Panc1 (cell line): ENCODE measurements around the gene ARHGAP25. TPM values are rescaled to one million over a fixed set of nuclear protein-coding genes. Genes with fewer than 3 reads are reported as not detected.

Experiments used
- ATAC-seq: fragments of 200-7000 bp; cut with Tn5 transposase; 2 replicates; pipeline ENCODE4 v1.9.1; 2020; ENCODE audit warnings: mild to moderate bottlenecking, moderate library complexity
- BruUV-seq: library from RNA; stranded (reverse); fragments of 400-500 nt; replicated peaks from 2 replicates; lab custom pipeline; 2021; lab: Mats Ljungman, UMichigan
- CTCF ChIA-PET: fragments of 300-600 bp; sonication (Branson Sonifier 250); formaldehyde crosslinking; loops from one replicate; lab custom pipeline; 2022; ENCODE audit warnings: antibody characterized with exemption; lab: Charles Lee
- POLR2A ChIA-PET: fragments of 300-600 bp; sonication (Branson Sonifier 250); formaldehyde crosslinking; loops from one replicate; lab custom pipeline; 2022; ENCODE audit warnings: antibody characterized with exemption; lab: Charles Lee
- DNase-seq: peaks from one replicate; pipeline ENCODE4 v3.0.0-alpha.2; 2010; ENCODE audit warnings: low read depth, low spot score
- H3K27ac ChIP-seq: 2 replicates; pipeline ENCODE4 v1.5.1; 2011; ENCODE audit warnings: mild to moderate bottlenecking, low read length, inconsistent platforms
- H3K27me3 ChIP-seq: fragments of 200-500 bp; sonication (Bioruptor generic); 2 replicates; pipeline ENCODE4 v1.6.0; 2014; ENCODE audit warnings: low read length, inconsistent platforms; ENCODE audit not compliant: control insufficient read depth, insufficient read depth
- H3K36me3 ChIP-seq: fragments of 200-500 bp; sonication (Bioruptor generic); 2 replicates; pipeline ENCODE4 v1.5.1; 2014; ENCODE audit warnings: inconsistent platforms, mild to moderate bottlenecking, low read length, moderate library complexity; ENCODE audit not compliant: control insufficient read depth, insufficient read depth
- H3K4me1 ChIP-seq: 2 replicates; pipeline ENCODE4 v1.5.1; 2011; ENCODE audit warnings: inconsistent platforms, mild to moderate bottlenecking, low read length, moderate library complexity; ENCODE audit not compliant: control insufficient read depth, insufficient read depth
- H3K4me3 ChIP-seq, 2 experiments: 2 replicates each; pipeline ENCODE4 v1.5.1; 2011 to 2012; ENCODE audit warnings: low read depth in 2 of 2, low read length in 2 of 2, mild to moderate bottlenecking in 2 of 2, inconsistent platforms in 1 of 2, moderate library complexity in 1 of 2
- H3K9me3 ChIP-seq: fragments of 200-500 bp; sonication (Bioruptor generic); 2 replicates; pipeline ENCODE4 v1.5.1; 2014; ENCODE audit warnings: low read depth, mild to moderate bottlenecking, inconsistent platforms, low read length, moderate library complexity; ENCODE audit not compliant: control insufficient read depth, insufficient read depth
- POLR2AphosphoS5 ChIP-seq: IDR thresholded peaks from 2 replicates; pipeline ENCODE4 v1.6.1; 2012; ENCODE audit warnings: mild to moderate bottlenecking, low read depth, low read length, moderate library complexity
- REST ChIP-seq, 2 experiments: IDR thresholded peaks; 2 replicates each; pipeline ENCODE4 v1.6.1; 2011 to 2012; ENCODE audit warnings: low read depth in 2 of 2, control low read depth in 1 of 2, low read length in 1 of 2, mild to moderate bottlenecking in 1 of 2, moderate library complexity in 1 of 2; ENCODE audit not compliant: insufficient read depth in 1 of 2
- SIN3A ChIP-seq: IDR thresholded peaks from 2 replicates; pipeline ENCODE4 v1.6.1; 2012; ENCODE audit warnings: low read depth, mild to moderate bottlenecking, low read length, moderate library complexity, borderline replicate concordance; ENCODE audit not compliant: insufficient read depth
- TCF7L2 ChIP-seq: IDR thresholded peaks from 2 replicates; pipeline ENCODE4 v1.6.1; 2011; ENCODE audit warnings: mild to moderate bottlenecking, low read depth, low read length, inconsistent platforms
- in situ Hi-C: cut with HindIII; loops from 2 replicates; pipeline ENCODE4 v1.10.0; 2016; ENCODE audit warnings: low sequenced_read_pairs, low pct_unique_long_range_greater_than_20kb
- intact Hi-C: fragments of 100-400 bp; cut with micrococcal nuclease; formaldehyde crosslinking; loops from one replicate; pipeline ENCODE4 v1.10.0; 2022; ENCODE audit not compliant: unreplicated experiment
- total RNA-seq: library from RNA; stranded (reverse); gene quantifications from one replicate; pipeline ENCODE4 v1.2.1, GENCODE V29; 2021; ENCODE audit not compliant: unreplicated experiment
- TF ChIP-seq, protein P1 (sequence below): fragments of 450-650 bp; IDR thresholded peaks from 2 replicates; pipeline ENCODE4 v1.5.1; 2017; ENCODE audit warnings: mild to moderate bottlenecking

ARHGAP25 gene
- total RNA-seq, 1 experiment from 2014 or later = 0.49 TPM

DNA sequence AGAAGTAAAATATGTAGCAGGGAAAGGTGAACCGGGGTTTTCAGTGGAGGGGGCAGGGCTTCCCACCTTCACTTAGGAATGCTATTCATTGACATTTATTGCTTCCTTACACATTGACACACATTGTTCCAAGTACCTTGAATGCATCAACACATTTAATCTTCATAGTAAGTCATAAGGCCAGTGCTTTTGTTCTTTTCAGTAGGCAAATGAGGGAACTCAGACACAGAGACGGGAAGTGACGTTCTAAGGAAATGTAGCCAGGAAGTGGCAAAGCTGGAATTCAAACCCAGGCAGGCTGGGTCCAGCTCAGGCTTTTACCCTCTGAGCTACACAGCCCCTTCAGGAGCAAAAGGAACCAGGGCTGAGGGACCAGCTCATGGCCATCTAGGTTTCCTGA, 115.9 kb downstream of the ARHGAP25 start:
- Histone ChIP-seq H3K27me3 (peaks cover 19% of the 10 kb centered on the region), H3K27ac (no peak overlapping the region), H3K9me3 (0 out of 2 replicates have a peak, but pooled peaks cover 3% of the 10 kb centered on the region), H3K4me3 (no peak overlapping the region), H3K4me1 (no peaks in the 10 kb centered on the region), H3K36me3 (no peaks in the 10 kb centered on the region)
- TF ChIP-seq, protein P1, sequence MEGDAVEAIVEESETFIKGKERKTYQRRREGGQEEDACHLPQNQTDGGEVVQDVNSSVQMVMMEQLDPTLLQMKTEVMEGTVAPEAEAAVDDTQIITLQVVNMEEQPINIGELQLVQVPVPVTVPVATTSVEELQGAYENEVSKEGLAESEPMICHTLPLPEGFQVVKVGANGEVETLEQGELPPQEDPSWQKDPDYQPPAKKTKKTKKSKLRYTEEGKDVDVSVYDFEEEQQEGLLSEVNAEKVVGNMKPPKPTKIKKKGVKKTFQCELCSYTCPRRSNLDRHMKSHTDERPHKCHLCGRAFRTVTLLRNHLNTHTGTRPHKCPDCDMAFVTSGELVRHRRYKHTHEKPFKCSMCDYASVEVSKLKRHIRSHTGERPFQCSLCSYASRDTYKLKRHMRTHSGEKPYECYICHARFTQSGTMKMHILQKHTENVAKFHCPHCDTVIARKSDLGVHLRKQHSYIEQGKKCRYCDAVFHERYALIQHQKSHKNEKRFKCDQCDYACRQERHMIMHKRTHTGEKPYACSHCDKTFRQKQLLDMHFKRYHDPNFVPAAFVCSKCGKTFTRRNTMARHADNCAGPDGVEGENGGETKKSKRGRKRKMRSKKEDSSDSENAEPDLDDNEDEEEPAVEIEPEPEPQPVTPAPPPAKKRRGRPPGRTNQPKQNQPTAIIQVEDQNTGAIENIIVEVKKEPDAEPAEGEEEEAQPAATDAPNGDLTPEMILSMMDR = no peak
- TF ChIP-seq POLR2AphosphoS5 (no peak), REST (IDR thresholded peaks at IDR 0.05; ENCODE audit: insufficient read depth in 1 of 2, low read depth in 2 of 2, low read length in 1 of 2) (no peak), TCF7L2 (no peak)
- ATAC-seq (no peak), DNase-seq (no peak)
- in situ Hi-C loops = no loop called here
- CTCF ChIA-PET = no interaction called here
- POLR2A ChIA-PET = no interaction called here
- BruUV-seq = no TSS peak
- intact Hi-C loops = no loop called here

GRCh38 chr2:68853035-68853434, 118.4 kb downstream of the ARHGAP25 start:
- H3K4me3 ChIP-seq = no peak overlapping the region
- no peaks in the 10 kb centered on the region for H3K4me1 ChIP-seq
- H3K9me3 ChIP-seq = 0 out of 2 replicates have a peak, but pooled peaks cover 3% of the 10 kb centered on the region
- no peak for DNase-seq
- no peak for ATAC-seq
- no peaks in the 10 kb centered on the region for H3K36me3 ChIP-seq
- no TSS peak for BruUV-seq
- TF ChIP-seq SIN3A (no peak), POLR2AphosphoS5 (no peak), REST (IDR thresholded peaks at IDR 0.05; ENCODE audit: insufficient read depth in 1 of 2, low read depth in 2 of 2, low read length in 1 of 2) (no peak), TCF7L2 (no peak)
- TF ChIP-seq, protein P1 = no peak
- H3K27me3 ChIP-seq = peaks cover 30% of the 10 kb centered on the region
- no peak overlapping the region for H3K27ac ChIP-seq
- in situ Hi-C loops (no loop called here), intact Hi-C loops (no loop called here)
- POLR2A ChIA-PET = no interaction called here
- CTCF ChIA-PET = no interaction called here
